Superior temporal gyrus (tissue), 1 donor: ENCODE results near the gene SIPA1L3.
A peak's percentile ranks its signal among the peaks of the same experiment; 100 is the strongest.
"Not testable (repeated sequence)": the region's sequence is repeated elsewhere in the genome, so short reads cannot be mapped to it uniquely, and the experiment has no call there.

Experiments
- DNase-seq: peaks from one replicate; pipeline ENCODE4 v3.0.0-alpha.2; 2016; ENCODE audit errors: extremely low spot score

SIPA1L3 gene

GRCh38 chr19:38068826-38069225, 161.8 kb downstream of the SIPA1L3 start:
- DNase-seq, result no peak

GRCh38 chr19:38070573-38070972, 163.6 kb downstream of the SIPA1L3 start:
- no peak for DNase-seq

DNA sequence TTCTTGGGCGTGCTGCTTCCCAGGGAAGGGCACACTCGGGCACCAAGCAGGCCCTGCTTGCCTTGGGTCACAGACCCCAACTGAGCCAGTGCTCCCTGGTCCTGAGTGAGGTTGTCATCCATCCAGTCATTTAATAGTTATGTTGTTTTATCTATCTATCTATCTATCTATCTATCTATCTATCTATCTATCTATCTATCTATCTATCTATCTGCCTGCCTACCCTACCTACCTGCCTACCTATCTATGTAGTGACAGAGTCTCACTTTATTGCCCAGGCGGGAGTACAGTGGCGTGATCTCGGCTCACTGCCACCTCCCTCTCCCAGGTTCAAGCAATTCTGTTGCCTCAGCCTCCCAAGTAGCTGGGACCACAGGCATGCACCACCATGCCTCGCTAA, 164.0 kb downstream of the SIPA1L3 start:
- not testable (repeated sequence) for DNase-seq

DNA sequence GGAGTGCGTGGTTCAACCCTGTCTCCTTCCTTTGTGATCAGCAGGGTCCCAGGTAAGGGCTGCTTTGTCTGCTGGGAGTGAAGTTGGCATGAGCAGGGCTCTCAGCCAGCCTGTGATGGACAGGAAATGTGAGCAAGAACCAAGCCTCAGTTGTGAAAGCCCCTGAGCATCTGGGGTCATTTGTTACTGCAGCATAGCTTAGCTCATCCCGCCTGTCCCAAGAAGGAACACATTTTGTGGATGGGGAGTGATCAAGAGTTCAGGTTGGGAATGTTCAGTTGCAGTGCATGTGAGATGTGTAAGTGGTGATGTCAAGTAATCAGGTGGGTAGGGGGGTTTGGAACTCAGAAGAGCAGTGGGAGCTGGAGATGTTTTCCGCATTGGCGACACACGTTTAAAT, 164.6 kb downstream of the SIPA1L3 start:
- DNase-seq, result no peak

- no peak for DNase-seq
Observed at GRCh38 chr19:38072776-38073750, 166.1 kb downstream of the SIPA1L3 start.

DNA sequence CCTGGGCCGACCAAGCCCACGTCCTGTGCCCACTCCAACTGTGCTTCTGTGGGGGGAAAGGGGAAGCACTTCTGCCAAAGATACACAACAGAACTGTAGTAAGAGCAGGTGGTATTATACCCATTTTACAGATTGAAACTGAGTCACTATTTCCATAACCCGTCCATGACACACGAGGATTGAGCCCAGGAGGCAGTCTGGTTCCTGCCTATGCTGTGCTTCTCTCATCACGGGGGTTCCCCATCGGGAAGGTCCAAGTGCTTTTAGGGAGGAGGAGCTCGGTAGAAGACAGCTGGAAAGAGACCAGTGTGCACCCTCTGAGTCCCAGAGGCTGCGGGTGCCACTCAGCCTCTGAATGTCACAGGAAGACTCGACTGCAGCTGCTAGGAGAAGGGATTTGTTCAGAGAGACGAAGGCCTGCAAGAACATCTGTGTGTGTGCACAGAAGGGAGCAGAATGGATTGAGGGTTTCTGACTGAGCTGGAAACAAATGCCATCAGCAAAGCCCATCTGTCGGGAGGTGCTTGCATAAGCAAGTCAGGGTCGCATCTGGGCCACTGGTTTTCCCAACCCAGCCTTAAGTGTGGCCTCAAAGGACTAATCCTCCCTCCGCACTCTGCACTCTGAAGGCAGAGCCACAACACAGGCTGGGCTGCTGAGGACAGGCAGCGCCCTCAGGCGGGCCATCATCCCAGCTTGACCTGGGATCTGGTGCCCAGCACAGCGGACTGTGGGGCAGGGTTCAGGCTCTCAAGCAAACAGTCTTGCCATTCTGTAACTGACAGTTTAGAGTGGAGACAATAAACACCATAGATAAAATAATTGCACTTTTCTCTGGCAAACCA, 167.1 kb downstream of the SIPA1L3 start:
- DNase-seq, result peak; percentile 16

DNA sequence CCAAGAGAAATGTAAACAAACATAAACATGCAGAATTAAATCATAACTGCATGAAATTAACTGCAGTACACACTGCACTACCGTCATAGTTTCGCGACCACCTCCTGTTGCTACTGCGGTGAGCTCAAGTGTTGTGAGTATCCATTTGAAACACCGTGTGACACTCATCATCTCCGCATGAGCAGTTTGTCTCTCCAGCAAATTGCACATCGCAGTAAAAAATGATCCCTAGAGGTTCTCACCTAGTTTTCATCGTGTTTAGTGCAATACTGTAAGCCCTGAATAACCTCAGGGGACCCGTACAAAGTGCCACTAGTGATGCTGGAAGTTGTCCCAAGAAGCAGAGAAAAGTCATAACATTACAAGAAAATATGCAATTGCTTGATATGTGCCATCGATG, 169.3 kb downstream of the SIPA1L3 start:
- no peak for DNase-seq

GRCh38 chr19:38078302-38078930, 171.4 kb downstream of the SIPA1L3 start:
- DNase-seq, result no peak

- no peak for DNase-seq
Observed at GRCh38 chr19:38079926-38080380, 172.9 kb downstream of the SIPA1L3 start.

GRCh38 chr19:38081547-38082255, 174.7 kb downstream of the SIPA1L3 start:
- no peak for DNase-seq

DNA sequence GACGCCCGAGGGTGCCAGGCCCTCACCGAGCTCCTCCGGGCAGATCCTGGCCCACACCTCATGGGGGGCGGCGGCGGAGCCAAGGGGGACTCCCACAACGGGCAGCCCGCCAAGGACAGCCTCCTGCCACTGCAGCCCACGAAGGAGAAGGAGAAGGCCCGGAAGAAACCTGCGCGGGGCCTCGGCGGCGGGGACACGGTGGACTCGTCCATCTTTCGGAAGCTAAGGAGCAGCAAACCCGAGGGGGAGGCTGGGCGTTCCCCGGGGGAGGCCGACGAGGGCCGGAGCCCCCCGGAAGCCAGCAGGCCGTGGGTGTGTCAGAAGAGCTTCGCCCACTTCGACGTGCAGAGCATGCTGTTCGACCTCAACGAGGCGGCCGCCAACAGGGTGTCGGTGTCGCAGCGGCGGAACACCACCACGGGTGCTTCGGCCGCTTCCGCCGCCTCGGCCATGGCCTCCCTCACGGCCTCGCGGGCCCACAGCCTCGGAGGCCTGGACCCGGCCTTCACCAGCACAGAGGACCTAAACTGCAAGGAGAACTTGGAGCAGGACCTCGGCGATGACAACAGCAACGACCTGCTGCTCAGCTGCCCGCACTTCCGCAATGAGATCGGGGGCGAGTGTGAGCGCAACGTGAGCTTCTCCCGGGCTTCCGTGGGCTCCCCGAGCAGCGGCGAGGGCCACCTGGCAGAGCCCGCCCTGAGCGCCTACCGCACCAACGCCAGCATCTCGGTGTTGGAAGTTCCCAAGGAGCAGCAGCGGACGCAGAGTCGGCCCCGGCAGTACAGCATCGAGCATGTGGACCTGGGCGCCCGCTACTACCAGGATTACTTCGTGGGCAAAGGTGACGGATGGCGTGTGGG, 175.5 kb downstream of the SIPA1L3 start:
- DNase-seq, result no peak

- DNase-seq, result no peak
Observed at GRCh38 chr19:38084196-38084595, 177.2 kb downstream of the SIPA1L3 start.

GRCh38 chr19:38089440-38089839, 182.4 kb downstream of the SIPA1L3 start:
- DNase-seq, result no peak

DNA sequence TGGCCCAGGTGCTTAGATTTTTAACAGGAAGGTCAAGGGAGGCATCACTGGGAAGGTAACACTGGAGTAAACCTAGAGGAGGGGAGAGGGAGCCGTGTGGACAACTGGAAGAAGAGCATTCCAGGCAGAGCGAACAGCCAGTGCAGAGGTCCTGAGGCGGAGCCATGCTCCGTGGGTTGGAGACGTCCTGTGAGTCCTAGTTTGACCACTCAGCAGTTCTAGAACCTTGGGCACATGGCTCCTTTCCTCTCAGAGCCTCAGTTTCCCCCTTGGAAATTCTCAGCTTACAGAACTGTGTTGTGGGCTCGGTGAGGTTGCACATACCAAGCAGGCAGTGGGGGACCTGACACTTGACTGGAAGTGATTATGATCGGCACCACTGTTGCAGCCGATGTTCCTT, 186.1 kb downstream of the SIPA1L3 start:
- DNase-seq, result no peak

DNA sequence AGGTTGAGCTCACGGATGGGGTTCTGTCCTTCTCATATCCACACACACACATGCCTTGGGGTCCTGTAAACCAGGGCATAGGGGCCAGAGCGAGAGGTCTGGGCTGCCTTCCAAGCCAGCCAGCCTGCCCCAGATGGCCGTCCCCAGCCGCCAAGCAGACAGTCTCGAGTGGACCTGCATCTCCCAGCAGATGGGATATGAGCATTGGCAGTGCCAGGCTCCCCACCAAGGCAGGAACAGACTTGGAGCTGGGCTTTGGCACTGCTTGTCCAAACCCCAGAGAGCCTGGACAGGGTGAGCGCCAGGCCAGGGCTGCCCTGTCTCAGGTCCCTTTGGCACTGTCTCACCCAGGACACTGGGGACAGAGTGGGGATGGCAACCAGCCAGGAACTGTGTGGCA, 186.6 kb downstream of the SIPA1L3 start:
- no peak for DNase-seq

DNA sequence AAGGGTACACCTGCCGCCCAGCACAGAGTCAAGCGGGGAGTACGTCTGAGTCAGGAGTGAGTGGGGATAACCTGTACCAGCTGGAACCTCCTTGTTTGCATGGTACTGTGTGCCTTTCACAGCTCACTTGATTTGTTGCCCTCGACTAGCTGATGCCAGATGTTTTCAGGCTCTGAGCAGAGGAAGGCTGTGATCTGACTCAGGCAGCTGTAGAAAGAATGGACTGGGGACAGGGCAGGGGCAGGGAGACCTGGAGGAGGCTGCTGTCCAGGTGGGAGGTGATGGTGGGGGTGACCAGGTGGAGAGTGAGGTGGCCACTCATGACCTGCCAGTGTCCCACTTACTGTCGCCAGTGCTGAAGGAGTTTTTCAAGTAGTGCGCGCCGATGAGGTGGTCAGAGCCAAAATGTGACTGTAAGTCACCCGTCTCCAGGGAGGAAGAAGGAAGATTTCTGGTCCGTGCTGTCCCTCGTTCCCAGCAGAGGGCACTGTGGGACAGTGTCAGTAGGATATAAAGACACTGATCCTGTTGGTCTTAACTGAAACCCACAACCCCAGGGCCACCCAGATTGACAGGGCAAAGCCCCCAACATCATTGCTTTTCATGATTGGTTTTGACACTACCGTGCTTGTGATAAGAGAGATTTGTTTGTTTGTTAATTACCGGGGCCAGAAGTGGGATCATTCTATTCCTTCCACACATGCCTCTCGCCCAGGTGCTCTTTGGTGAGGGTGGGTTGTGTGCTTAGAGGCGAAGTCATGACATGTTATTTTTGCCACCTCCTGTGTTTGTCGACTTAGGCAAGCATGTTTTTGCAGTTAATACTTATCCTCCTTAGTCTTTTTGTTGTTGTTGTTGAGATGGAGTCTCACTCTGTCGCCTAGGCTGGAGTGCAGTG, 188.7 kb downstream of the SIPA1L3 start:
- DNase-seq, result peak; percentile 86

DNA sequence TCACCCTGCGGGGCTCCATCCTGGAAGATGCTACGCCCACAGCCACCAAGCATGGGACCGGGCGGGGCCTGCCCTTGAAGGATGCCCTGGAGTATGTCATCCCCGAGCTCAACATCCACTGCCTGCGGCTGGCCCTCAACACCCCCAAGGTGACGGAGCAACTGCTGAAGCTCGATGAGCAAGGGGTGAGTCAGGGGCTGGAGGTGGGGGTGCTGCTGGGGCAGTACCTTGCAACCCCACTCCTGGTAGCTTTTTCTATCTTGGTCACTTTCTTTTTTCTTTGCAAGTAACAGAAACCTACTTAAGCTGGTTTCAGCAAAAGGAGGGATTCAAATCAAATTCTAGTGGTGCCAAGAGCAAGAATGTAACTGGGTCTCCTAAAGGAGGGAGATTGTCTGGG, 193.0 kb downstream of the SIPA1L3 start:
- no peak for DNase-seq

DNA sequence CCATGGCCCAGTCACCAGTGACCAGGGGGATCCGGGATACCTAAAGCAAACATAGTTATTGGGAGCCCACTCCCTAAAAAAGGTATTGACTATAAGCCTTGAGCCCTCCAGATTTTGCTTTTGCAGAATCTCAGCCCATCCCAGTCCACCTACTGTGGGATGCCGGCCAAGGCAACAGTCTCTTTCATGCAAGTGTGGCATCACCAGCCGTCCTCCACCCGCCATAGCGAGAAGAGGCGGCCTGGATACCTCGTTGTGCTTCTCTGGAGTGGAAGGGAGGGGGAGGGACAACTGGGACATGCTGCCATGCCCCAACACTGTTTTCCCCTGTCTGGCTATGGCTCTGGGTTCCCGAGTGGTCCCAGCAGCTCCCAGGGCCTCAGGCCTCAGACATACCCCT, 193.6 kb downstream of the SIPA1L3 start:
- DNase-seq, result no peak

DNA sequence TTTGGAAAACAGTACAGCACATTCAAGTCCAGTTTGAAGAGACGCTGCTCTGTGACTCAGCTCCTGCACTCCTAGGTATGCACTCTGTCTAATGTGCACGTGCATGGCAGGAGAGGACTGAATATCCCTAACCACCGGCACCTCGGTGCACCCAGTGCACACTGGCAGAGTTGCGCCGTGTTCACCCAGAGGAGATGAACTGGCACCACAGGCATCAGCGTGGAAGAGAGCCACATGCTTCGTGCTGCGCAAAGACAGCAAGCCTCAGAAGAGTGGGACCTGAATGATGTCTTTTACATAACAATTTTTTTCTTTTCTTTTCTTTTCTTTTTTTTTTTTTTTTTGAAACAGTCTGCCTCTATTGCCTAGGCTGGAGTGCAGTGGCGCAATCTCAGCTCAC, 194.7 kb downstream of the SIPA1L3 start:
- no peak for DNase-seq
